ENCODE measurements around the gene COL9A3.

COL9A3 gene

GRCh38 chr20:62797671-62798532 lies 18.9 kb upstream of the COL9A3 start:
- H3K4me1 Mint-ChIP-seq = peaks cover 23% of the 10 kb centered on the region

DNA sequence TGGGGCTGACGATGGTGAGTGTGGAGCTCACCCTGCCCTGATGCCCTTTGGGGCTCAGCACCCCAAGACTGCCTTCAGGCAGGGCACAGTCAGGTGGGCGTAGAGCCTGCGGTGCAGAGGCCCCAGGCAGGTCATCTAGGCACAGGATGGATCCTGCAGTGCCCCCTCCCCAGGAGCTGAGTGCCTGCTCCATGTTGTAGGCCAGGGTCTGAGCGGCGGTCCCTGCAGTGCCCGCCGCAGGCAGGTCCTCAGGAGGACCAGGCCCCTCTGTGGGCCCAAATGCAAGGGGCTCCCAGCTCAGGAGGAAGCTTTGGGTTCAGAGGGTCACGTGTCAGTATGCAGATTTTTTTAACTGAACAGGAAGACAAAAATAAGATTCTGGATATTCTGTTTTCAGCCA lies 17.8 kb upstream of the COL9A3 start:
- Mint-ChIP-seq H3K9me3 (no peaks in the 10 kb centered on the region), H3K4me1 (peaks cover 30% of the 10 kb centered on the region), H3K27ac (no peak overlapping the region), H3K27me3 (ENCODE audit: low read depth) (peaks cover 10% of the 10 kb centered on the region), H3K4me3 (peak overlapping the region in 2 of 3 experiments; percentile 47 to 56), H3K36me3 (ENCODE audit: low read depth) (peaks cover 32% of the 10 kb centered on the region)
- TF ChIP-seq, protein P1, sequence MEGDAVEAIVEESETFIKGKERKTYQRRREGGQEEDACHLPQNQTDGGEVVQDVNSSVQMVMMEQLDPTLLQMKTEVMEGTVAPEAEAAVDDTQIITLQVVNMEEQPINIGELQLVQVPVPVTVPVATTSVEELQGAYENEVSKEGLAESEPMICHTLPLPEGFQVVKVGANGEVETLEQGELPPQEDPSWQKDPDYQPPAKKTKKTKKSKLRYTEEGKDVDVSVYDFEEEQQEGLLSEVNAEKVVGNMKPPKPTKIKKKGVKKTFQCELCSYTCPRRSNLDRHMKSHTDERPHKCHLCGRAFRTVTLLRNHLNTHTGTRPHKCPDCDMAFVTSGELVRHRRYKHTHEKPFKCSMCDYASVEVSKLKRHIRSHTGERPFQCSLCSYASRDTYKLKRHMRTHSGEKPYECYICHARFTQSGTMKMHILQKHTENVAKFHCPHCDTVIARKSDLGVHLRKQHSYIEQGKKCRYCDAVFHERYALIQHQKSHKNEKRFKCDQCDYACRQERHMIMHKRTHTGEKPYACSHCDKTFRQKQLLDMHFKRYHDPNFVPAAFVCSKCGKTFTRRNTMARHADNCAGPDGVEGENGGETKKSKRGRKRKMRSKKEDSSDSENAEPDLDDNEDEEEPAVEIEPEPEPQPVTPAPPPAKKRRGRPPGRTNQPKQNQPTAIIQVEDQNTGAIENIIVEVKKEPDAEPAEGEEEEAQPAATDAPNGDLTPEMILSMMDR (IDR thresholded peaks at IDR 0.05; ENCODE audit: unreplicated experiment in 3 of 3) = no peak

More at GRCh38 chr20:62797671-62798532, 18.9 kb upstream of the COL9A3 start:
- H3K27ac Mint-ChIP-seq = peak overlapping the region; percentile 48 to 83 (median 58)
- H3K27me3 Mint-ChIP-seq (ENCODE audit: low read depth) = peaks cover 6% of the 10 kb centered on the region
- no peaks in the 10 kb centered on the region for H3K9me3 Mint-ChIP-seq
- TF ChIP-seq, protein P1 (IDR thresholded peaks at IDR 0.05; ENCODE audit: unreplicated experiment in 3 of 3) = no peak
- peak overlapping the region; percentile 85 to 87 (median 86) for H3K4me3 Mint-ChIP-seq
- peaks cover 32% of the 10 kb centered on the region for H3K36me3 Mint-ChIP-seq (ENCODE audit: low read depth)

GRCh38 chr20:62799459-62799858 lies 17.4 kb upstream of the COL9A3 start:
- Mint-ChIP-seq H3K27ac (no peak overlapping the region), H3K36me3 (ENCODE audit: low read depth) (peaks cover 32% of the 10 kb centered on the region), H3K27me3 (ENCODE audit: low read depth) (peaks cover 10% of the 10 kb centered on the region), H3K4me1 (peaks cover 32% of the 10 kb centered on the region), H3K9me3 (no peaks in the 10 kb centered on the region), H3K4me3 (peak overlapping the region in 2 of 3 experiments; percentile 74 to 76)
- TF ChIP-seq, protein P1 (IDR thresholded peaks at IDR 0.05; ENCODE audit: unreplicated experiment in 3 of 3) = no peak

GRCh38 chr20:62799873-62800272 lies 17.0 kb upstream of the COL9A3 start:
- peak overlapping the region in 1 of 3 experiments; percentile 37 for H3K27ac Mint-ChIP-seq
- TF ChIP-seq, protein P1 (IDR thresholded peaks at IDR 0.05; ENCODE audit: unreplicated experiment in 3 of 3) = no peak
- no peaks in the 10 kb centered on the region for H3K9me3 Mint-ChIP-seq
- H3K27me3 Mint-ChIP-seq (ENCODE audit: low read depth) = peaks cover 10% of the 10 kb centered on the region
- peaks cover 32% of the 10 kb centered on the region for H3K36me3 Mint-ChIP-seq (ENCODE audit: low read depth)
- peak overlapping the region; percentile 26 to 76 (median 74) for H3K4me3 Mint-ChIP-seq
- H3K4me1 Mint-ChIP-seq = peaks cover 32% of the 10 kb centered on the region

- Mint-ChIP-seq H3K4me1 (peaks cover 32% of the 10 kb centered on the region), H3K27ac (peak overlapping the region in 1 of 3 experiments; percentile 37), H3K9me3 (no peaks in the 10 kb centered on the region), H3K36me3 (ENCODE audit: low read depth) (peaks cover 32% of the 10 kb centered on the region), H3K27me3 (ENCODE audit: low read depth) (peaks cover 10% of the 10 kb centered on the region), H3K4me3 (peak overlapping the region; percentile 26 to 76 (median 74))
- TF ChIP-seq, protein P1 (IDR thresholded peaks at IDR 0.05; ENCODE audit: unreplicated experiment in 3 of 3) = no peak
Observed at GRCh38 chr20:62800314-62801259, 16.3 kb upstream of the COL9A3 start.

Measured in nephron (organoid).